Measurements from ENCODE around the gene ANGPTL2. TPM values are rescaled to one million over a fixed set of nuclear protein-coding genes. Genes with fewer than 3 reads are reported as not detected.

Gene ANGPTL2
- total and polyA plus RNA-seq, 9 of the 15 experiments (the other 6 are each of a cell fraction or from before 2014, with no cell fraction given) = not detected

GRCh38 chr9:127147251-127147650 lies 24.8 kb upstream of the ANGPTL2 start (continued):
- TF ChIP-seq ZKSCAN1 (IDR thresholded peaks at IDR 0.05; ENCODE audit: low read depth, low read length) = no peak
- TF ChIP-seq MBD1 (CRISPR knock-in tag; IDR thresholded peaks at IDR 0.05) = no peak
- TF ChIP-seq ZNF780A (CRISPR knock-in tag; IDR thresholded peaks at IDR 0.05) = no peak
- no peak for TF ChIP-seq HMGN3 (IDR thresholded peaks at IDR 0.05; ENCODE audit: borderline replicate concordance, extremely low read depth, insufficient read length, low read depth, low read length)
- TF ChIP-seq IRF2 (CRISPR knock-in tag; IDR thresholded peaks at IDR 0.05) = no peak
- TF ChIP-seq TCF15 (CRISPR knock-in tag; IDR thresholded peaks at IDR 0.05) = no peak
- no peak for TF ChIP-seq SMAD2 (IDR thresholded peaks at IDR 0.05; ENCODE audit: low read depth, low read length)
- TF ChIP-seq ZFP1 (CRISPR knock-in tag; IDR thresholded peaks at IDR 0.05) = no peak
- TF ChIP-seq YY1 (IDR thresholded peaks at IDR 0.05; ENCODE audit: borderline replicate concordance in 1 of 3, control insufficient read depth in 1 of 3, extremely low read depth in 1 of 3, insufficient read depth in 3 of 3, insufficient read length in 1 of 3, insufficient replicate concordance in 2 of 3, low read depth in 1 of 3, low read length in 2 of 3) = no peak
- TF ChIP-seq ZBTB33 (CRISPR knock-in tag; IDR thresholded peaks at IDR 0.05) = no peak

Data from K562 (cell line).